H9 (cell line): ENCODE data around the gene UEVLD. TPM values are rescaled to one million over a fixed set of nuclear protein-coding genes. Genes with fewer than 3 reads are reported as not detected.

Source experiments
- DNase-seq: peaks from one replicate; pipeline ENCODE4 v3.0.0-alpha.2; 2017
- H2AFZ ChIP-seq: one replicate; pipeline ENCODE4 v1.6.1; 2013; ENCODE audit warnings: mild to moderate bottlenecking, low read length, control low read depth, moderate library complexity
- H2AK5ac ChIP-seq: 2 replicates; pipeline ENCODE4 v1.6.1; 2013; ENCODE audit warnings: low read length, control low read depth, mixed read lengths; ENCODE audit not compliant: insufficient read length
- H2BK120ac ChIP-seq: one replicate; pipeline ENCODE4 v1.6.1; 2013; ENCODE audit warnings: low read depth, mild to moderate bottlenecking, low read length, control low read depth, inconsistent platforms; ENCODE audit not compliant: poor library complexity, severe bottlenecking
- H2BK12ac ChIP-seq: 2 replicates; pipeline ENCODE4 v1.6.1; 2013; ENCODE audit warnings: low read length, control low read depth, mixed read lengths, low read depth; ENCODE audit not compliant: insufficient read length
- H2BK15ac ChIP-seq: 2 replicates; pipeline ENCODE4 v1.6.1; 2013; ENCODE audit warnings: low read depth, low read length, control low read depth
- H2BK20ac ChIP-seq: one replicate; pipeline ENCODE4 v1.6.1; 2013; ENCODE audit warnings: low read depth, mild to moderate bottlenecking, low read length, control low read depth, inconsistent platforms; ENCODE audit not compliant: poor library complexity, severe bottlenecking
- H2BK5ac ChIP-seq: 2 replicates; pipeline ENCODE4 v1.6.1; 2013; ENCODE audit warnings: low read length, control low read depth, mixed read lengths; ENCODE audit not compliant: insufficient read length
- H3K14ac ChIP-seq: 2 replicates; pipeline ENCODE4 v1.6.1; 2013; ENCODE audit warnings: low read length, control low read depth; ENCODE audit not compliant: insufficient read depth
- H3K18ac ChIP-seq: 2 replicates; pipeline ENCODE4 v1.6.1; 2013; ENCODE audit warnings: low read depth, mild to moderate bottlenecking, mixed read lengths, low read length, control low read depth; ENCODE audit not compliant: insufficient read length
- H3K23ac ChIP-seq: 2 replicates; pipeline ENCODE4 v1.6.1; 2013; ENCODE audit warnings: low read length, control low read depth, mixed read lengths, low read depth; ENCODE audit not compliant: insufficient read length
- H3K23me2 ChIP-seq: 2 replicates; pipeline ENCODE4 v1.6.1; 2013; ENCODE audit warnings: low read depth, mild to moderate bottlenecking, mixed read lengths, low read length, control low read depth; ENCODE audit not compliant: insufficient read length, poor library complexity, severe bottlenecking
- H3K27ac ChIP-seq: 2 replicates; pipeline ENCODE4 v1.5.1; 2013; ENCODE audit warnings: low read length, control low read depth, mixed read lengths, low read depth; ENCODE audit not compliant: insufficient read length
- H3K27me3 ChIP-seq: 2 replicates; pipeline ENCODE4 v1.6.1; 2013; ENCODE audit warnings: low read length, control low read depth, inconsistent platforms; ENCODE audit not compliant: insufficient read depth
- H3K4ac ChIP-seq: 2 replicates; pipeline ENCODE4 v1.6.1; 2013; ENCODE audit warnings: low read depth, mild to moderate bottlenecking, control low read depth, inconsistent platforms, low read length, moderate library complexity
- H3K4me1 ChIP-seq: 2 replicates; pipeline ENCODE4 v1.6.1; 2013; ENCODE audit warnings: low read length, control low read depth, inconsistent platforms; ENCODE audit not compliant: insufficient read depth
- H3K4me2 ChIP-seq: 2 replicates; pipeline ENCODE4 v1.6.1; 2013; ENCODE audit warnings: low read length, control low read depth, mixed read lengths; ENCODE audit not compliant: insufficient read length, insufficient read depth
- H3K56ac ChIP-seq: 2 replicates; pipeline ENCODE4 v1.6.1; 2013; ENCODE audit warnings: low read depth, mild to moderate bottlenecking, mixed read lengths, low read length, control low read depth; ENCODE audit not compliant: insufficient read length
- H3K79me1 ChIP-seq: 2 replicates; pipeline ENCODE4 v1.6.1; 2013; ENCODE audit warnings: low read depth, mild to moderate bottlenecking, moderate library complexity, low read length, control low read depth, inconsistent platforms; ENCODE audit not compliant: insufficient read depth, poor library complexity, severe bottlenecking
- H3K79me2 ChIP-seq: 2 replicates; pipeline ENCODE4 v1.6.1; 2013; ENCODE audit warnings: low read length, control low read depth, inconsistent platforms; ENCODE audit not compliant: insufficient read depth
- H3K9ac ChIP-seq: 2 replicates; pipeline ENCODE4 v1.6.1; 2013; ENCODE audit warnings: low read length, control low read depth, mixed read lengths; ENCODE audit not compliant: insufficient read length; ENCODE audit errors: extremely low read depth
- H3K9me3 ChIP-seq: one replicate; pipeline ENCODE4 v1.6.1; 2013; ENCODE audit warnings: low read depth, low read length, inconsistent platforms; ENCODE audit not compliant: control insufficient read depth
- H3T11ph ChIP-seq: one replicate; pipeline ENCODE4 v1.6.1; 2013; ENCODE audit warnings: mild to moderate bottlenecking, low read length, control low read depth, inconsistent platforms
- H4K20me1 ChIP-seq: one replicate; pipeline ENCODE4 v1.6.1; 2013; ENCODE audit not compliant: control insufficient read depth, insufficient read length, insufficient read depth
- H4K5ac ChIP-seq: 2 replicates; pipeline ENCODE4 v1.6.1; 2013; ENCODE audit warnings: low read depth, mild to moderate bottlenecking, mixed read lengths, low read length, control low read depth; ENCODE audit not compliant: insufficient read length
- H4K8ac ChIP-seq: replicated peaks from 2 replicates; pipeline ENCODE4 v1.6.1; 2013; ENCODE audit warnings: low read length, control low read depth, mixed read lengths, low read depth; ENCODE audit not compliant: insufficient read length
- H4K91ac ChIP-seq: 2 replicates; pipeline ENCODE4 v1.6.1; 2013; ENCODE audit warnings: low read depth, mild to moderate bottlenecking, moderate library complexity, mixed read lengths, low read length, control low read depth; ENCODE audit not compliant: insufficient read length
- H3K27ac Mint-ChIP-seq, 3 experiments: 2 replicates in 2 of 3; 3 replicates in 1 of 3; pipeline ENCODE4 v1.8.0; 2020 to 2021; ENCODE audit warnings: mixed read lengths in 3 of 3, mild to moderate bottlenecking in 1 of 3, moderate library complexity in 1 of 3
- H3K27me3 Mint-ChIP-seq: 2 replicates; pipeline ENCODE4 v1.8.0; 2021; ENCODE audit warnings: low read depth, mild to moderate bottlenecking, moderate library complexity, mixed read lengths
- H3K36me3 Mint-ChIP-seq, 3 experiments: 2 replicates in 2 of 3; 3 replicates in 1 of 3; pipeline ENCODE4 v1.8.0; 2020 to 2021; ENCODE audit warnings: low read depth in 3 of 3, mixed read lengths in 3 of 3; ENCODE audit not compliant: insufficient read depth in 1 of 3
- H3K4me1 Mint-ChIP-seq, 2 experiments: 2 replicates each; pipeline ENCODE4 v1.8.0; 2020; ENCODE audit warnings: mixed read lengths in 2 of 2
- H3K4me3 Mint-ChIP-seq, 2 experiments: 2 replicates in 1 of 2; 3 replicates in 1 of 2; pipeline ENCODE4 v1.8.0; 2020 to 2021; ENCODE audit warnings: mild to moderate bottlenecking in 2 of 2, mixed read lengths in 2 of 2, moderate library complexity in 1 of 2
- H3K9me3 Mint-ChIP-seq, 2 experiments: 2 replicates in 1 of 2; 3 replicates in 1 of 2; pipeline ENCODE4 v1.8.0; 2020; ENCODE audit warnings: mild to moderate bottlenecking in 2 of 2, mixed read lengths in 2 of 2, moderate library complexity in 1 of 2
- CTCF ChIP-seq: fragments of 200-600 bp; sonication (generic); conservative IDR thresholded peaks from 3 replicates; pipeline ENCODE4 v1.8.0; 2021; ENCODE audit warnings: antibody characterized with exemption, mild to moderate bottlenecking
- WGBS: extraction: QIAGEN DNeasy Blood & Tissue Kit; methylation state at CpG from one replicate; pipeline ENCODE4 v1.1.7; 2013; ENCODE audit warnings: missing lambda C conversion rate, low lambda C conversion rate, mixed read lengths; ENCODE audit not compliant: insufficient read length; ENCODE audit errors: extremely low coverage; 5-methylcytosine and 5-hydroxymethylcytosine counted together
- total RNA-seq: library from RNA; stranded (reverse); gene quantifications from 2 replicates; pipeline ENCODE4 v1.2.1, GENCODE V29; 2021

UEVLD gene
- total RNA-seq, 1 experiment from 2014 or later, result 7.9 TPM

DNA sequence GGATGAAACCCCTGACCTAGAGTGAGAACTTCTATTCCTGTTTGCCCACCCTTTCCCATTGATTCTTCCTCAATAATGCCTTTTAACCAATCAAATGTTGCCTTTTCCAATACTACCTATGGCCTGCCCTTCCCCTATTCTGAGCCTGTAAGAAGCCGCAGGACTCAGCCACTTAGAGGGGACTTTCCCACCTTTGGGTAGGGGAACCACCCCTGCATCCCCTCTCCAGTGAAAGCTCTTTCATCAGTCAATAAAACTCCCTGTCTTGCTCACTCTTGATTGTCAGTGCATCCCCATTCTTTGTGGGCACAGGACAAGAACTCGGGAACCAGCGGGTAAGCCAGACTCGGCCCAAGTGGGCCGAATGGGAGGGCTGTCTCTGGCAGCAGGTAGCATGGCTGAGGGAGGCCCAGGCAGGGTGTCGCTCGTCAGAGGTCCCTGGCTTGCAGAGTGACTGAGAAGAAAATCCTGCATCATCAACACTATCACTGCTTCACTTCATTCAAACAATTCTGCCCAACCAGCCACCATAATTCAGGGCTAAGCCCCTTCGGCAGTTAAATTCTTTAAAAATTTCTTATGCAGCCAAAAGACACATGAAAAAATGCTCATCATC lies 102.5 kb downstream of the UEVLD start:
- H3K56ac ChIP-seq, result no peak overlapping the region
- H2BK12ac ChIP-seq, result no peak overlapping the region
- Mint-ChIP-seq H3K9me3 (no peaks in the 10 kb centered on the region), H3K36me3 (peaks cover 24 to 72% (median 57%) of the 10 kb centered on the region in 3 experiments; a peak in 6 of 7 replicates), H3K4me1 (no peaks in the 10 kb centered on the region), H3K27ac (peak overlapping the region in 1 of 3 experiments; percentile 18; a peak in 1 of 7 replicates), H3K27me3 (no peaks in the 10 kb centered on the region), H3K4me3 (no peak overlapping the region)
- no peak overlapping the region for H2AFZ ChIP-seq
- no peak for TF ChIP-seq CTCF
- H3K9me3 ChIP-seq, result no peaks in the 10 kb centered on the region
- H3K27me3 ChIP-seq, result no peaks in the 10 kb centered on the region
- H3K18ac ChIP-seq, result no peak overlapping the region
- H3K4me2 ChIP-seq, result no peak overlapping the region
- no peak for DNase-seq
- no peak overlapping the region for H4K5ac ChIP-seq
- no peak overlapping the region for H2BK120ac ChIP-seq
- no CpG with 5 or more reads among the region's 8 CpGs for WGBS
- H3K23ac ChIP-seq, result no peak overlapping the region
- H3K4ac ChIP-seq, result no peak overlapping the region
- no peaks in the 10 kb centered on the region for H4K20me1 ChIP-seq
- no peak overlapping the region for H4K8ac ChIP-seq
- no peaks in the 10 kb centered on the region for H3K79me1 ChIP-seq
- no peak overlapping the region for H2BK20ac ChIP-seq
- H4K91ac ChIP-seq, result no peak overlapping the region
- H2BK15ac ChIP-seq, result no peak overlapping the region
- no peak overlapping the region for H3K14ac ChIP-seq
- H3T11ph ChIP-seq, result no peak overlapping the region
- H3K9ac ChIP-seq, result no peak overlapping the region
- H2BK5ac ChIP-seq, result no peak overlapping the region
- no peaks in the 10 kb centered on the region for H3K79me2 ChIP-seq
- no peak overlapping the region for H3K27ac ChIP-seq
- H3K4me1 ChIP-seq, result no peaks in the 10 kb centered on the region
- no peaks in the 10 kb centered on the region for H3K23me2 ChIP-seq
- H2AK5ac ChIP-seq, result no peak overlapping the region

Other genes starting within 250 kb of the UEVLD start
- 717 and 720 TPM in 2 replicates for gene LDHA, start 194.2 kb downstream of the UEVLD start, total RNA-seq
- gene LDHC, start 176.4 kb downstream of the UEVLD start, total RNA-seq, result 0.94 and 1.6 TPM in 2 replicates
- gene LDHAL6A, start 132.9 kb downstream of the UEVLD start, total RNA-seq, result not detected in 2 replicates
- gene TSG101, start 61.8 kb downstream of the UEVLD start, total RNA-seq, result 48.1 and 50.3 TPM in 2 replicates
- 2.8 and 3.7 TPM in 2 replicates for gene MISFA, start 11.1 kb upstream of the UEVLD start, total RNA-seq
- gene SPTY2D1, start 45.6 kb upstream of the UEVLD start, total RNA-seq, result 15.9 and 16.8 TPM in 2 replicates
- gene TMEM86A, start 110.0 kb upstream of the UEVLD start, total RNA-seq, result 2.3 and 3.0 TPM in 2 replicates
- 0.35 TPM in 1 of 2 replicates, not detected in the other for gene IGSF22, start 137.5 kb upstream of the UEVLD start, total RNA-seq
- 1.4 and 1.9 TPM in 2 replicates for gene PTPN5, start 203.1 kb upstream of the UEVLD start, total RNA-seq